K562 treated with DMSO at 1 percent for 4 hours (cell line): ENCODE measurements around the gene PIH1D1. TPM values are rescaled to one million over a fixed set of nuclear protein-coding genes. Genes with fewer than 3 reads are reported as not detected.

Experiments
- total RNA-seq: library from RNA; unstranded; fragments of 300-600 nt; gene quantifications from 2 replicates; pipeline ENCODE4 v1.2.3, GENCODE V29; 2022; ENCODE audit not compliant: insufficient read depth

PIH1D1 gene
- total RNA-seq = 160 and 172 TPM in 2 replicates

GRCh38 chr19:49451430-49452181 is at the start of gene PIH1D1:
Gene PIH1D1 (minus strand): TSS chr19:49451814. CDS start chr19:49451574, 240 bp downstream.

GRCh38 chr19:49487277-49488045 is 35.8 kb upstream of the PIH1D1 start, which contains the start of gene RPL13A:
Gene RPL13A (plus strand): TSS chr19:49487608. CDS start chr19:49487630, 22 bp downstream.

GRCh38 chr19:49473868-49474541 is 22.4 kb upstream of the PIH1D1 start, which contains the start of gene FLT3LG:
Gene FLT3LG (plus strand): TSS chr19:49474215. CDS start chr19:49474640, 425 bp downstream.

GRCh38 chr19:49453013-49453756 is 1.6 kb upstream of the PIH1D1 start, which contains the start of gene ALDH16A1:
Gene ALDH16A1 (plus strand): TSS chr19:49453225. CDS start chr19:49453332, 107 bp downstream.

GRCh38 chr19:49441210-49441959 is 10.2 kb downstream of the PIH1D1 start, which contains the start of gene SLC17A7:
Gene SLC17A7 (minus strand): TSS chr19:49441527. CDS start chr19:49441379, 148 bp downstream.

GRCh38 chr19:49425178-49425577 is 26.4 kb downstream of the PIH1D1 start, which contains the start of gene GFY:
Gene GFY (plus strand): TSS chr19:49425388. CDS start chr19:49426431, 1,043 bp downstream.

GRCh38 chr19:49423071-49423984 is 28.3 kb downstream of the PIH1D1 start, which contains the start of gene PTH2:
Gene PTH2 (minus strand): TSS chr19:49423441. CDS start chr19:49423339, 102 bp downstream.

Other genes starting within 250 kb of the PIH1D1 start
- 4.4 TPM in 1 of 2 replicates, not detected in the other for gene SLC6A16, start 126.6 kb downstream of the PIH1D1 start, total RNA-seq
- gene CD37, start 116.4 kb downstream of the PIH1D1 start, total RNA-seq = 17.6 and 20.7 TPM in 2 replicates
- gene TEAD2, start 89.4 kb downstream of the PIH1D1 start, total RNA-seq = 15.2 and 18.8 TPM in 2 replicates
- not detected in 2 replicates for gene DKKL1, start 87.9 kb downstream of the PIH1D1 start, total RNA-seq
- 0.70 and 0.84 TPM in 2 replicates for gene KASH5, start 63.6 kb downstream of the PIH1D1 start, total RNA-seq
- not detected in 2 replicates for gene PTH2, start 28.4 kb downstream of the PIH1D1 start, total RNA-seq
- not detected in 2 replicates for gene GFY, start 26.4 kb downstream of the PIH1D1 start, total RNA-seq
- gene SLC17A7, start 10.3 kb downstream of the PIH1D1 start, total RNA-seq = 9.3 and 13.4 TPM in 2 replicates
- 25.7 and 31.3 TPM in 2 replicates for gene ALDH16A1, start 1.4 kb upstream of the PIH1D1 start, total RNA-seq
- gene FLT3LG, start 22.4 kb upstream of the PIH1D1 start, total RNA-seq = 6.9 and 9.0 TPM in 2 replicates
- 9,551 and 10,252 TPM in 2 replicates for gene RPL13A, start 35.8 kb upstream of the PIH1D1 start, total RNA-seq
- 7,062 and 7,239 TPM in 2 replicates for gene RPS11, start 44.6 kb upstream of the PIH1D1 start, total RNA-seq
- gene FCGRT, start 60.8 kb upstream of the PIH1D1 start, total RNA-seq = 9.0 and 11.5 TPM in 2 replicates
- 6.0 and 10.4 TPM in 2 replicates for gene RCN3, start 76.2 kb upstream of the PIH1D1 start, total RNA-seq
- gene NOSIP, start 128.7 kb upstream of the PIH1D1 start, total RNA-seq = 307 and 345 TPM in 2 replicates
- 0.84 TPM in 1 of 2 replicates, not detected in the other for gene PRRG2, start 129.5 kb upstream of the PIH1D1 start, total RNA-seq
- 9.5 and 10.7 TPM in 2 replicates for gene PRR12, start 139.4 kb upstream of the PIH1D1 start, total RNA-seq
- 12.7 and 23.1 TPM in 2 replicates for gene RRAS, start 188.3 kb upstream of the PIH1D1 start, total RNA-seq
- gene SCAF1, start 190.4 kb upstream of the PIH1D1 start, total RNA-seq = 40.7 and 59.9 TPM in 2 replicates
- gene IRF3, start 214.0 kb upstream of the PIH1D1 start, total RNA-seq = 84.6 and 91.3 TPM in 2 replicates
- 215 and 249 TPM in 2 replicates for gene BCL2L12, start 214.1 kb upstream of the PIH1D1 start, total RNA-seq
- gene PRMT1, start 225.5 kb upstream of the PIH1D1 start, total RNA-seq = 202 and 231 TPM in 2 replicates
- gene ADM5, start 237.8 kb upstream of the PIH1D1 start, total RNA-seq = 9.8 and 16.9 TPM in 2 replicates
- gene CPT1C, start 239.3 kb upstream of the PIH1D1 start, total RNA-seq = 2.4 and 5.5 TPM in 2 replicates